HG02970 (cell line): ENCODE data around the gene ART4.

Experiments used
- ATAC-seq: cut with Tn5 transposase; IDR thresholded peaks from one replicate; pipeline ENCODE4 v1.9.1; 2021; ENCODE audit warnings: mild to moderate bottlenecking, moderate library complexity, moderate number of reproducible peaks; ENCODE audit not compliant: unreplicated experiment, low FRiP score

ART4 gene

DNA sequence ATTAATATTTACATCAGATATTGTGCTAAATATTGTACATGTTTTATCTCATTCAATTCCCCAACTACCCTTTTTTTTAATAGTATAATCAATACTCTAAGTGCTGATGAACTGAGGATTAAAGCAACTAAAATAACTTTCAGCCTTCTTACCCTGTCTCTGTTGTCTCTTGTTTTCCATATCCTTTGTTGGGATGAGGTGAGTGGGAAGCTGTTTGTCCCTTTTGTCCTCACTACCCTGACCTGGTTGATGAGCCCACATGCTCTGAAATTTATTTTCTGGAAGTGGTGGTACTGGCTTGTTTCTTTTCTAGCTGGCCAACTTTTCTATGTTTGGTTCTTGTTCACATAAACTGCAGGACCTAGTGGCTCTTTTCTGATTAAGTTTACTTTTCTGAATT is 9.6 kb upstream of the ART4 start:
- ATAC-seq = no peak

GRCh38 chr12:14850929-14851663 is 7.8 kb upstream of the ART4 start:
- no peak for ATAC-seq

DNA sequence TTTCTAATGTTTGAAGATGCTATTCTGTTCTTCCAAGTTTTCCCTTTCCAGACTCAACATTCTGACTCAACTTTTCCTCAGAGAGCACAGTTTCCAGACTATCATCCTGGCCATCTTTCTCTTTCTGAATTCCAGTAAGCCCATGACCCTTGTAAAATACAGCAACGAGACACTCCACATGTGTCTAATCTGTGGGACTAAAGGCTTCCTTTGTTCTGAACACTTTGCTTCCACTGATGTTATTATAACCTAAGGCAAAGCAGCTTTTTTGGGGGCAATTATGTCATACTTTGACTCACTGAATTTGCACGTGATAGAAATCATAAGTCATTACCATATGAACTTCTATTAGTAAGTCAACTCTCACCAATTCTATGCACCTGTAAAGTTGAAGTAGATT is 6.3 kb upstream of the ART4 start:
- no peak for ATAC-seq

- no peak for ATAC-seq
These were observed 3.7 kb upstream of the ART4 start for GRCh38 chr12:14846876-14847580.

GRCh38 chr12:14846042-14846587 is 2.8 kb upstream of the ART4 start:
- ATAC-seq = no peak

- no peak for ATAC-seq
These were observed 2.0 kb upstream of the ART4 start for GRCh38 chr12:14845350-14845750.

- ATAC-seq = no peak
These were observed 1.1 kb upstream of the ART4 start for GRCh38 chr12:14844401-14844800.

- ATAC-seq = no peak
These were observed 1.0 kb downstream of the ART4 start for GRCh38 chr12:14842315-14842714.

GRCh38 chr12:14841761-14842160 is 1.6 kb downstream of the ART4 start:
- no peak for ATAC-seq

DNA sequence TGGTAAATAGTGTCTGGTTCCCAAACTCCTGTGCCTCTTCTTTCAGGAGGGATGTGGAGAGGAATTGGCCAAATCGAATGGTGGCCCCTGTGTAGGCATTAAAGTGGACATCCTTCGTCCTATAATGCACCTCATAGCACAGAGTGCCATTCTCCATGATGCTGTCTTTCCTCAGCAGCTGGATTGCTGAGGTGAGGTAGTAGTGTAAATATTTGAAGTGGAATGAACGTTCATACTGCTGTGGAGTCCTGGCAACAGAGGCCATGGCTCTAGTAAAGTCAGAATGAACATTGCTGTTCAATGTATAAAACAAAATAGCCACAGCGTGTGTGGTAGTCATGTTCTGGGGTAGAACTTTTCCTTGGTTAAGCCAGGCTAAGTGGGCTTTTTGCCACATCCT is 2.7 kb downstream of the ART4 start:
- no peak for ATAC-seq

DNA sequence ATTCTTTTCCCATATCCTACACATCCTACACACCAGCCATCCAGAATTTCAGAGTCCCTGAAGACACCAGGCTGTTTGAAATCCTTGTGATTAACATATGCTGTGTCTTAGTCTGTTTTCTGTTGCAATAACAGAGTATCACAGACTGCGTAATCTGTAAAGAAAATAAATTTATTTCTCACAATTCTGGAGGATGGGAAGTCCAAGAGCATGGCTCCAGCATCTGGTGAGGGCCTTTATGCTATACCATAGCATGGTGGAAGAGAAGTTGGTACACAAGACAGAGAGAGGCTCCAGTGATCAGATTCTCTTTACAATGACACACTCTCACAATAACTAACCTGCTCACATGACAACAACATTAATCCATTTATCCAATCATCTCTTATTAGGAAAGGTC is 4.1 kb downstream of the ART4 start:
- ATAC-seq = no peak

- ATAC-seq = no peak
These were observed 6.8 kb downstream of the ART4 start for GRCh38 chr12:14836336-14837210.

- no peak for ATAC-seq
These were observed 8.8 kb downstream of the ART4 start for GRCh38 chr12:14834509-14834908.

GRCh38 chr12:14833952-14834351 is 9.4 kb downstream of the ART4 start:
- ATAC-seq = no peak

DNA sequence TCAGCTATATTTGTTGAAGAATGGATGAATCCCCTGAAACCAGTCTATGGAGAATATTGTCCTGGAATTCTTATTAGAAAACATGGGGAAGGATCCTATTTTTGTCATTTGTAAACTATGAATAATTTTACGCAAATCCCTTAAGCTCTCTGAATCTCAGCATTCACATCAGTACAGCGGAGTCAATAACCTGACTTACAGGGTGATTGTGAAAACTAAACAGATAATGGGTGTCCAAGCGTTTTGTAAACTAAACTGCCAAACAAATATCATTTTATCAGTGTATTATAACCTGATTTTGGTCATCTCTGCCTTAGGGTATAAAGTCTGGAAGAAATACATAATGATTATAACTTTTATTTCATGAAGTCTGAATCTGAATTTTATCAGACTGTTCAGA is 10.0 kb downstream of the ART4 start:
- ATAC-seq = no peak

- no peak for ATAC-seq
These were observed 14.4 kb downstream of the ART4 start for GRCh38 chr12:14828892-14829291.

- no peak for ATAC-seq
These were observed 16.3 kb downstream of the ART4 start for GRCh38 chr12:14827043-14827442.

- ATAC-seq = no peak
These were observed 16.8 kb downstream of the ART4 start for GRCh38 chr12:14826491-14826890.

- no peak for ATAC-seq
These were observed 18.1 kb downstream of the ART4 start for GRCh38 chr12:14825256-14825655.

DNA sequence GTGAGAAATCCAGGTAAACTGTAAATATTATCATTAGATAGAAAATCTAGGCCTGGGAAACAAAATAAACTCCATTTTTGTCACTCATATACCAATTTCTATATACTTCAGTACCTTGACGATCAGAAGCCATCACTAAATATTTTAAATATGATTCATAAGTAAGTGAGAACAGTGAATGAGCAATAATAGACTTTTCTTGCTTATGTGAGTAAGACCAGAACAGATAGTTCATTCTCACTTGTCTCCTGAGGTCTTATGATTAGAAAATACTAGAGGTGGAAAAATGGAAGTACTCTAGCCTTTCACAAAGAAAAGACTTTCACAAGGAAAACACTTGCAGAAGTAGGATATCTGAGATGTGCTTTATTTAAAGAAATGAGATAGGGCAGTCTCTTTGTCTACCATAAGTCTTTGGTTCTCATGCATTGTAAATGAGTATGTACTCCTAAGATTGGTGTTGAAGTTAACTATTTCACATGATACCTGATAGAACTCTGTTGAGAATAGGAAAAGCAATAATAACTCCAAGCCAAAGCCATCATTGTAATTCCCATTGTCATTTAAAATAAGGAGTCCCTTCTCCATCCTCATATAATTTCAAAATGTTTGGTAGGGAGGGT is 19.2 kb downstream of the ART4 start:
- no peak for ATAC-seq

GRCh38 chr12:14814014-14814413 is 29.3 kb downstream of the ART4 start, which contains the start of gene SMCO3:
SMCO3 (minus strand) TSS chr12:14814182; CDS start chr12:14806680, 7,502 bp downstream.
- no peak for ATAC-seq
